WTC11 (cell line): ENCODE results near the gene NKAPL. TPM values are rescaled to one million over a fixed set of nuclear protein-coding genes. Genes with fewer than 3 reads are reported as not detected.

Experiments
- ATAC-seq: fragments of 200-7000 bp; cut with Tn5 transposase; 2 replicates; pipeline ENCODE4 v1.10.0; 2021; ENCODE audit warnings: mild to moderate bottlenecking, moderate library complexity
- CTCF ChIA-PET: fragments of 300-600 bp; sonication (Branson Sonifier 250); formaldehyde crosslinking; loops from one replicate; lab custom pipeline; 2021; ENCODE audit warnings: antibody characterized with exemption; lab: Charles Lee
- POLR2A ChIA-PET: fragments of 350-600 bp; sonication (Branson Sonifier 250); formaldehyde crosslinking; loops from one replicate; lab custom pipeline; 2021; ENCODE audit warnings: antibody characterized with exemption; lab: Charles Lee
- DNase-seq: peaks from one replicate; pipeline ENCODE4 v3.0.0; 2021; ENCODE audit warnings: low spot score
- H3K27ac Mint-ChIP-seq: 2 replicates; pipeline ENCODE4 v1.8.0; 2021; ENCODE audit warnings: mixed read lengths
- H3K27me3 Mint-ChIP-seq: 2 replicates; pipeline ENCODE4 v1.8.0; 2021; ENCODE audit warnings: low read depth, mild to moderate bottlenecking, moderate library complexity, mixed read lengths
- H3K36me3 Mint-ChIP-seq: 2 replicates; pipeline ENCODE4 v1.8.0; 2021; ENCODE audit warnings: mixed read lengths
- H3K4me1 Mint-ChIP-seq: 2 replicates; pipeline ENCODE4 v1.8.0; 2022; ENCODE audit warnings: mixed read lengths
- H3K4me3 Mint-ChIP-seq: 2 replicates; pipeline ENCODE4 v1.8.0; 2021; ENCODE audit warnings: mild to moderate bottlenecking, moderate library complexity, mixed read lengths
- H3K9me3 Mint-ChIP-seq: 2 replicates; pipeline ENCODE4 v1.8.0; 2021; ENCODE audit warnings: mixed read lengths
- AFF4 ChIP-seq: sonication (generic); formaldehyde crosslinking; IDR thresholded peaks from 2 replicates; pipeline ENCODE4 v1.8.1; 2023; ENCODE audit warnings: mild to moderate bottlenecking, missing genetic modification reagents, borderline replicate concordance
- AR ChIP-seq: fragments of 250-450 bp; sonication (Bioruptor Pico); IDR thresholded peaks from 2 replicates; pipeline ENCODE4 v1.9.0; 2021; ENCODE audit warnings: mild to moderate bottlenecking
- ATF1 ChIP-seq: sonication (generic); formaldehyde crosslinking; IDR thresholded peaks from 2 replicates; pipeline ENCODE4 v1.8.1; 2023; ENCODE audit warnings: mild to moderate bottlenecking, moderate library complexity, missing genetic modification reagents
- ATF2 ChIP-seq: sonication (generic); formaldehyde crosslinking; IDR thresholded peaks from 2 replicates; pipeline ENCODE4 v1.8.1; 2022; ENCODE audit warnings: low read depth, missing genetic modification reagents, borderline replicate concordance
- ATF3 ChIP-seq: sonication (generic); formaldehyde crosslinking; conservative IDR thresholded peaks from 2 replicates; pipeline ENCODE4 v1.8.1; 2022; ENCODE audit warnings: mild to moderate bottlenecking, missing genetic modification reagents
- EMX1 ChIP-seq: fragments of 250-450 bp; sonication (Bioruptor Pico); IDR thresholded peaks from 2 replicates; pipeline ENCODE4 v1.8.0; 2021; ENCODE audit warnings: mild to moderate bottlenecking
- ESRRA ChIP-seq: sonication (generic); formaldehyde crosslinking; IDR thresholded peaks from 2 replicates; pipeline ENCODE4 v1.8.1; 2022; ENCODE audit warnings: mild to moderate bottlenecking, missing genetic modification reagents, borderline replicate concordance
- IRF1 ChIP-seq: sonication (generic); formaldehyde crosslinking; IDR thresholded peaks from 2 replicates; pipeline ENCODE4 v1.8.0; 2023; ENCODE audit warnings: missing genetic modification reagents
- JUN ChIP-seq: sonication (generic); formaldehyde crosslinking; IDR thresholded peaks from 2 replicates; pipeline ENCODE4 v1.8.0; 2023; ENCODE audit warnings: mild to moderate bottlenecking, missing genetic modification reagents
- NFE2L1 ChIP-seq: sonication (generic); formaldehyde crosslinking; IDR thresholded peaks from 2 replicates; pipeline ENCODE4 v1.8.1; 2023; ENCODE audit warnings: missing genetic modification reagents
- OVOL2 ChIP-seq: fragments of 250-450 bp; sonication (Bioruptor Pico); IDR thresholded peaks from 2 replicates; pipeline ENCODE4 v1.9.0; 2021; ENCODE audit warnings: mild to moderate bottlenecking, borderline replicate concordance
- PRRX2 ChIP-seq: fragments of 250-450 bp; sonication (Bioruptor Pico); IDR thresholded peaks from 2 replicates; pipeline ENCODE4 v1.8.0; 2021; ENCODE audit warnings: mild to moderate bottlenecking
- SMAD3 ChIP-seq: sonication (generic); formaldehyde crosslinking; IDR thresholded peaks from 2 replicates; pipeline ENCODE4 v1.8.0; 2022; ENCODE audit warnings: missing genetic modification reagents, mild to moderate bottlenecking, borderline replicate concordance
- ZBTB21 ChIP-seq: sonication (generic); formaldehyde crosslinking; IDR thresholded peaks from 2 replicates; pipeline ENCODE4 v1.8.1; 2023; ENCODE audit warnings: mild to moderate bottlenecking, missing genetic modification reagents, borderline replicate concordance
- ZNF138 ChIP-seq: sonication (generic); formaldehyde crosslinking; conservative IDR thresholded peaks from 2 replicates; pipeline ENCODE4 v1.8.1; 2022; ENCODE audit warnings: mild to moderate bottlenecking, moderate library complexity, missing genetic modification reagents
- ZNF219 ChIP-seq: sonication (generic); formaldehyde crosslinking; IDR thresholded peaks from 2 replicates; pipeline ENCODE4 v1.8.0; 2023; ENCODE audit warnings: missing genetic modification reagents, mild to moderate bottlenecking, borderline replicate concordance
- ZNF425 ChIP-seq: fragments of 250-450 bp; sonication (Bioruptor Pico); conservative IDR thresholded peaks from 2 replicates; pipeline ENCODE4 v1.9.0; 2021; ENCODE audit warnings: mild to moderate bottlenecking
- total RNA-seq: library from RNA; stranded (reverse); gene quantifications from 3 replicates; pipeline ENCODE4 v1.2.3, GENCODE V29; 2021

The NKAPL gene
- total RNA-seq, 1 experiment from 2014 or later, result 0.26 TPM

- H3K27me3 Mint-ChIP-seq, result no peaks in the 10 kb centered on the region
- ATAC-seq (no peak), DNase-seq (no peak)
- CTCF ChIA-PET, result no interaction called here
- TF ChIP-seq OVOL2 (CRISPR knock-in tag), result no peak
- no peak for TF ChIP-seq ATF1 (CRISPR knock-in tag)
- no peak for TF ChIP-seq ZNF219 (CRISPR knock-in tag)
- TF ChIP-seq AR (CRISPR knock-in tag), result no peak
- no peak for TF ChIP-seq EMX1 (CRISPR knock-in tag)
- no peak for TF ChIP-seq JUN (CRISPR knock-in tag)
- no peak for TF ChIP-seq IRF1 (CRISPR knock-in tag)
- TF ChIP-seq ZNF425 (CRISPR knock-in tag), result no peak
- no peak for TF ChIP-seq NFE2L1 (CRISPR knock-in tag)
- TF ChIP-seq ATF3 (CRISPR knock-in tag), result no peak
- TF ChIP-seq PRRX2 (CRISPR knock-in tag), result no peak
- no peak for TF ChIP-seq ESRRA (CRISPR knock-in tag)
- no peak for TF ChIP-seq ZBTB21 (CRISPR knock-in tag)
- TF ChIP-seq SMAD3 (CRISPR knock-in tag), result no peak
- TF ChIP-seq ZNF138 (CRISPR knock-in tag), result no peak
- TF ChIP-seq AFF4 (CRISPR knock-in tag), result no peak
- TF ChIP-seq ATF2 (CRISPR knock-in tag), result no peak
- POLR2A ChIA-PET, result no interaction called here
- H3K27ac Mint-ChIP-seq, result no peak overlapping the region
- H3K4me1 Mint-ChIP-seq, result peaks cover 5% of the 10 kb centered on the region
- peaks cover 12% of the 10 kb centered on the region for H3K9me3 Mint-ChIP-seq
- H3K36me3 Mint-ChIP-seq, result peaks cover 14% of the 10 kb centered on the region
- H3K4me3 Mint-ChIP-seq, result no peak overlapping the region
Observed at GRCh38 chr6:28239636-28240035, 19.5 kb upstream of the NKAPL start.
